Colon (tissue), 2 donors: ENCODE measurements around the gene TBC1D25.
A peak's percentile ranks its signal among the peaks of the same experiment; 100 is the strongest.

Experiments
- FAIRE-seq: peaks from 2 replicates; lab custom pipeline; 2012; peaks lifted over from hg19 to GRCh38; lab: Jason Lieb, UNC
- donor health status: control.
- donor health status: control.

The TBC1D25 gene, protein sequence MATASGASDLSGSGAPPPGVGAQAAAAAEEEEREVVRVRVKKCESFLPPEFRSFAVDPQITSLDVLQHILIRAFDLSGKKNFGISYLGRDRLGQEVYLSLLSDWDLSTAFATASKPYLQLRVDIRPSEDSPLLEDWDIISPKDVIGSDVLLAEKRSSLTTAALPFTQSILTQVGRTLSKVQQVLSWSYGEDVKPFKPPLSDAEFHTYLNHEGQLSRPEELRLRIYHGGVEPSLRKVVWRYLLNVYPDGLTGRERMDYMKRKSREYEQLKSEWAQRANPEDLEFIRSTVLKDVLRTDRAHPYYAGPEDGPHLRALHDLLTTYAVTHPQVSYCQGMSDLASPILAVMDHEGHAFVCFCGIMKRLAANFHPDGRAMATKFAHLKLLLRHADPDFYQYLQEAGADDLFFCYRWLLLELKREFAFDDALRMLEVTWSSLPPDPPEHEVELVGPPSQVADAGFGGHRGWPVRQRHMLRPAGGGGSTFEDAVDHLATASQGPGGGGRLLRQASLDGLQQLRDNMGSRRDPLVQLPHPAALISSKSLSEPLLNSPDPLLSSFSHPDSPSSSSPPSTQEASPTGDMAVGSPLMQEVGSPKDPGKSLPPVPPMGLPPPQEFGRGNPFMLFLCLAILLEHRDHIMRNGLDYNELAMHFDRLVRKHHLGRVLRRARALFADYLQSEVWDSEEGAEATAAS

DNA sequence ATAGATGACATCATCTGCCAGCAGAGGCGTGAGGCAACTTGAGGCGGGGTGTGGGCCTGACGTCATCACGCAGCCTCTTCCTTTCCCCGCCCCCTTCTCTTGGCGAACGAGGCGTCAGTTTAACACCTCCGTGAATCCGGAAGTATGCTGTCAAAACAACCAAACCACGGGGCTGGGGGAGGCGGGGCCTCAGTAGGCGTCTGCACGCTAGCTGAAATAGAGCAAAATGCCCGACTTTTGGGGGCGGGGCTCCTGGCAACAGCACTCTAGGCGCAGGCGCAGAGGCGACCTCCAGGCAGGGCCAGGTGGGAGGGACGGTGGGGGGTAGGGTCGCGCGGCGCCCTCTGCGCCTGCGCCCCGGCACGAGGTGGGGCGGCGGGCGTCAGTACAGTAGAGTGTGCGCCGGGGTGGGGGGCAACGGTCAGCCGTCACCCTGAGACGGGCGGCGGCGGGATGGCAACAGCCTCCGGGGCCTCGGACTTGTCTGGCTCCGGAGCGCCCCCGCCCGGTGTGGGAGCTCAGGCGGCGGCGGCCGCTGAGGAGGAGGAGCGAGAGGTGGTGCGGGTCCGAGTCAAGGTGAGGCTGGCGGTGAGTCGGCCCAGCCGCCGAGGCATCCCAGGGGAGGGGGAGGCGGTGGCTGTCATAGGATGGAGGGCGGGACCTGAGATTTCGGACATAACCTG, at the start of gene TBC1D25:
TSS of gene TBC1D25 (plus strand) at position 370 of the 683 bp plus-strand sequence. CDS start at position 454, 84 bp downstream.
- FAIRE-seq = peak; percentile 33

DNA sequence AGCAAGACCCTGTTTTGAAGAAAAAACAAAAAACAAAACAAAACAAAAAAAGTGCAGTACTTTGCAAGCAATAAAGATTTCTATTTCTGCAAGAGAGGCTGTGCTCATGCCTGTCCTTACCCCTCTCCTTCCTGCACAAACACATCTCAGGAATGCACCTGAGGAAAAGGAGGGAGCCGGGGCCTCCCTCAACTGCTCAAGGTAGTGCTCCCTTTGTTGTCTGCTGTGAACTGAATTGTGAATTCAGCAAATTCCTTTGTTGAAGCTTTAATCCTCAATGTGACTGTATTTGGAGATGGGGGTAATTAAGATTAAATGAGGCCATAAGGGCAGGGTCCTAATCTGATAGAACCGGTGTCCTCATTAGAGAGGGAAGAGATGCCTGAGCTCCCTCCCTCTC, 49.6 kb upstream of the TBC1D25 start:
- no peak for FAIRE-seq

DNA sequence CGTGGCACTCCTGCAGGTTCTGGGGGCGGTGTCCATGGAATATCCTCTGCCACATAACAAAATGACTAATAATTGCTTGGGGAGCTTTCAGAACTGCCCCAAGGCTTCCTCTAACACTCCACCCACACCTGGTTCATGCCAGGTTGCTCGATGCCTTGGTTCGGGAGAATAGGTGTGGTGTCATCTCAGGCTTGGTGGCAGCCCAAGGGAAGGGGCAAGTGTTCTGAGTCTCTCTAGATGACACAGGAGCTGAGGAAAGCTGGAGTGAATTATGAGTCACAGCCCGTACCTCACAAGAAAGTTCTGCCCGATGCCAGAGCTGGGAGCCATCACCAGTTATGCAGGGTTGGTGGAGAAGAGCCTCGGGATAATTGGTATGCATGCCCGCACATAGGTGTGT, 48.9 kb upstream of the TBC1D25 start:
- FAIRE-seq = no peak

DNA sequence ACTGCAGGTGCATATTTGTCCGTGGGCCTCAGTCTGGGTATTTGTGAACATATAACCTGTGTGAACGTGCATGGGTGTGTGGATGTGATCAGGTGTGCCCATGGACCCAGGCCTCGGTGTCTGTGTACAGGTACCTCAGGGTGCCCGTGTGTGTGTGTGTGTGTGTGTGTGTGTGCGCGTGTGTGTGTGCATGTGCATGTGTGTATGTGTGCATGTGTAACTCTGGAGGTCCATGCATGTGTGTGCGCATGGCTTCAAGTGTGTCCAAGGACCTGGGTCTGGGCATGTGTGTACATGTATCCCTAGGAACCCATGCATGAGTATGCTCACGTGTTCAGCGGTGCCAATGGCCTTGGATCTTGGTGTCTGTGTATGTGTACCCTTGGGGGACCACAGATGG, 47.7 kb upstream of the TBC1D25 start:
- no peak for FAIRE-seq

DNA sequence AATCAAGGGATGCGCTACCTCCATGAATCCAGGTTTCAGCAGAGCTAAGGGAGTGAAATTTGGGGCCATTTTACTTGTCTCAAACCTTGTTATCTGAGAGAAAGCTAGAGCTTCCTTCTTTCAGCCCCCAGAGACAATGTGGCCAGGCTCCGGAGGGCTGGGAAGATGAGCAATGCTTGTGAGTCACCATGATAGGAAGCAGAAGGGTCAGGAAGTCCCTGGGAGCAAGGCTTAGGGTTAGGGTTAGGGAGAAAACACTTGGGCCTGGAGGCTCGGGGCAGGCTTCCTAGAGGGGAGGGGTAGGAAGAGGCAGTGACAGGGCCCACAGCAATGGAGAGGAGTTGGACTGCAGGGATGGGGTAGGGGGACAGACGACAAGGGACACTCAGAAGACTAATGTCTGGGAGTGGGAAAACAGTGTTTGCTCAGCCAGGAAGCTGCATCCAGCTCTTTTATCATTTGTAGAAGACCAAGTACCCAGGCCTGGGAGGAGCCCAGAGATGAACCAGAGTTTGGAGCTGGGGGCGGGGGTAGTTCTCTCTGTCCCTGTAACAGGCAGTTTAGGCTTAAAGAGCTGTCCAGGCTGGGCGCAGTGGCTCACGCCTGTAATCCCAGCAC, 47.1 kb upstream of the TBC1D25 start:
- no peak for FAIRE-seq

DNA sequence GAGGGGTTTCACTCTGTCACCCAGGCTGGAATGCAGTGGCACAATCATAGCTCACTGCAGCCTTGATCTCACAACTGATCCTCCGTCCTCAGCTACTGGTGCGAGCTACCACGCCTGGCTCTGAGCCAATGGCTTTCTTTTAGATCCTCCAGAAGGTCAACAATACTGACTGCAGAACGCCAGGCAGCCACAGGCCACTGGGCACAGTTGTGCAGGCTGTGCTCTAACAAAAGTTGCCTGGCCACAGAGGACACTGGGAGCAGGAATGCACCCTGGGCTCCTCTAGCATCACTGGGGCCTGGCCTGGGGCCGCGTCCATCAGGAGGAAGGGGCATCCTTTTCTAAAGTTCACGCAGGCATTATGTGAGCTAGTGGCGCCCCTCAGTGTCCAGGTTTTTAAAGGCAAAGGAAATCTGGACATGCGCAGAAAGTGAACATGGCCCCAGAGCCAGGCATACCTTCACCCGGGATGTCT, 45.6 kb upstream of the TBC1D25 start:
- FAIRE-seq = peak; percentile 18

DNA sequence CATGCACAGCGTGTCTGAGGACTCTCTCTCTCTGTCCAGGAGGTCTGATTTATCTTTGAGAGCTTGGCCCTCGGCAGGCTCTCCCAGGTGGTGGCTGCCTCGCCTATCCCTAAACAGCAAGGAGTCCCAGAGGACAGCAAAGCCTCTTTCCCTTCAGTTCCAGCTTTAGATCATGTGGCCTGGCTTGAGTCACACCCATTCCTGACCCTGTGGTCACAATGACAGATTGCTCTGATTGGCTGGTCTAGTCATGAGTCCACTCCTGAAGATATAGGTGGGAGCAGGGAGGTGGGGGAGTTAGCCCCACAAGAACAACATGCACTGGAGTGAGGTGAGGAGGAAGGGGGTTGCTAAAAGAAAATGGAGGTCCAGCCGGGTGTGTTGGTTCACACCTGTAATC, 42.9 kb upstream of the TBC1D25 start:
- no peak for FAIRE-seq

DNA sequence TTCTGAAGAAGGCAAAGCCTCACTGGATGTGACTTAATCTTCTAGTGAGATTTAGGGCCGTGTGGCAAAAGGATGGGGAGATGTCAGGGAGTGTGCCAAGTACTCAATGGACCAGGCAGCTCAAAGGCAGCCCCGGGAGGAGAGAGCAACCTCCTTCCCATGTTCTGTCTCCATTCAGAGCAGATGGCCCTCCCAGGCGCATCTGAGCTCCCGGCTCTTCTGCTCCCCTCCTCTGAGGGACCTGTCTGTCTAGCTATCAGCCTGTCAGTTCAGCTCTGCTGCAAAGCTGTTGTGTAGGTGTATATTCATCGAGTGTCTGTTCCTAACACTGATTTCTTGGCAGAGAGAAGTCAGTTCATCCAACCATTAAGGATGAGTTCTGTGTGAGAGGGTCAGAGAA, 41.6 kb upstream of the TBC1D25 start:
- FAIRE-seq = no peak

DNA sequence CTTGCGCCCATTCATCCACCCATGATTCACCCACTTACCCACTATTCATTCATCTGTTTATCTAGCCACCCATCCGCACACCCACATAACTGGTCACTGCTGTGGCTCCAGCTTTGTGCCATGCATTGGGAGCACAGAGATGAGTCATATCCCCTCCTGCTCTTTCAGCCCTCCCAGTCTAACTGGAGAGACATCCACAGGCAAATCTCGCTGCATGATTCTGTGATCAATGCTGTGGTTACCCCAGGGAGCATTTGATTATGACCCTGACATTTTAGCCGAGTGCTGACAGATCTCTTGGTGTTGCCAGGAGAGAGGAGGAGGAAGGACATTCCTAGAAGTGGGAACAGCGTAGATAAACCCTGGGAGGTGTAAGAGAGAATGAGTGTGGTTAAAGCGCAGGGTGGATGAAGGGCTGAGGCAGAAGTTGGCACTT, 41.1 kb upstream of the TBC1D25 start:
- FAIRE-seq = no peak

DNA sequence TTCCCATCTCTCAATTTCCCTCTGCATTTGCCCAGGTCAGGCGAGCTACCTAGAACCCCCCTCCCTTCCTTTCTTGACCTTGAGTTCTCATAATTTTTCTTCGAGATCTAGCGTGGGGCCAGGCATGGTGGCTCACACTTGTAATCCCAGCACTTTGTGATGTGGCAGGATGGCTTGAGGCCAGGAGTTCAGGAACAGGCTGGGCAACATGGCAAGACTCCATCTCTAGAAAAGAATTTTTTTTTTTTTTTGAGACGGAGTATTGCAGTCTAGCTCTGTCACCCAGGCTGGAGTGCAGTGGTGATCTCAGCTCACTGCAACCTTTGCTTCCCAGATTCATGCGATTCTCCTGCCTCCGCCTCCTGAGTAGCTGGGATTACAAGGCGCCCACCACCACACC, 35.3 kb upstream of the TBC1D25 start:
- no peak for FAIRE-seq

DNA sequence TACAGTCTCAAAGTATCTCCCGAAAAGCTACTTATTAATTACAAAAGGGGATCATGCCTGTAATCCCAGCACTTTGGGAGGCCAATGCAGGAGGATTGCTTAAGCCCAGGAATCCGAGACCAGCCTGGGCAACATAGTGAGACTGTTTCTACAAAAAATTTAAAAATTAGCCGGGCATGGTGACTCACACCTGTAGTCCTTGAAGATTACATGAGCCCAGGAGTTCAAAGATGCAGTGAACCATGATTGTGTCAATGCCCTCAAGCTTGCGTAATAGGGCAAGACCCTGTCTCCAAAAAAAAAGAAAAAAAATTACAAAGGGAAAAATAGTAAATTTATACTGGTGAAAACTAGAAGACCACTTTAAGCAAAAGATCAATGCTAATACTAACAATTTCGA, 34.0 kb upstream of the TBC1D25 start:
- FAIRE-seq = no peak

DNA sequence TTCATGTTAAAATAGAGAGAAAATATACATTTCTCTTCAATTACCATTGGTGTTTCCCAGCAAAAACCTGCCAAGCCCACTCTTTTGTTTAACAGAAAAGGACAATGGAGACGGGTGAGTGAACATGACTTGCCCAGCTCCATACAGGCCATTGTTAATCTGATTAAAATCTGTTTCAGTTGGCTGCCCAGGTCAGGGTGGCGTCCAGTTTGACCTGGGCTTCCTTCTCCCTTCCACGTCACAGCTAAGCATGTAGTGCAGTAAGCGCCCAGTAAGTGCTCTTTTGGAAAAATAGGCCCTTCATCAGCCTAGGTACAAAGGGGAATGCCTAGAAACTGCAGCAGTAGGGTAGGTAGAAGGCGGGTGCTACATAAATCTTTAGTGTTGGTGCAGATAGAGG, 32.3 kb upstream of the TBC1D25 start:
- FAIRE-seq = no peak

DNA sequence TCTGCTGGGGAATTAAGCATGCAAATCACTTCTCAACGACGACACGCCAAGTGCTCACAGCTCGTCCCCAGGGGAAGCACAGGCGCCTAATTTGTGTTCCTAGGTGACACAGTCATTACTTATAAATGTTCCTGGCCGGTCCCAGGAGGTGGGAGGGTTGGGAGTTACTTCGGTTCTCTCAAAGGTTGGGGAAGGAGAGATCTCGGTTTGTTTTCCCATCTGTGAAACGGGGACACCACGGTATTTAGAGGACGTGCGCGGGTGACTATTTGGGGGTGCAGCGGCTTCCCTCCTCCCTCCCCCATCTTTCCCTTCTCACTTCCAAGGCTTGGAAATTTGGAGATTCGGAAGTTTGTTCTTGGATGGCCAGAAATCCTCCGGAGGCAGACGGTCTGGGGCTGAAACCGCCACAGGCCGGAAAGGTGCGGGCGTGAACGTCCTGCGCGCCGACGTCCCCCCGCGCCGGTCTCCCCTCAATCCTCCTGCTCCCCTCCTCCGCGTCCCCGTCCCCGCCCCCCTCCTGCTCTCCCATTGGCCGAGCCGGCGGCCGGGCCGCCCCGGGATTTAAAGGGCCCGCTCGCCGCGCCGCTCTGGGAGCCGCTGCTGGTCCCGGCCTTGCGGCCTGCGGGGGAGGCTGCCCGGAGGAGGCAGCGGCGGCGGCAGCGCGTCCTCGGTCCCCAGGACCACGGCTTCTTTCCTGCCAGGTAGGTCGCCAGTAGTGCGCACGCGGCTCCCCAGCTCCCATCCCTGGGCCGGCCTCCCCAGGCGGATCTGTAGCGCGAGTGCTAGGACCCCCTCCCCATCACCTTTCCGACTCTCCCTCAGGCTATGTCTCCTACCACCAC, 30.9 kb upstream of the TBC1D25 start, which contains the start of gene PORCN:
TSS of gene PORCN (plus strand) at position 593 of the 845 bp plus-strand sequence. CDS start 829 bp downstream, outside the sequence.
- FAIRE-seq = no peak

DNA sequence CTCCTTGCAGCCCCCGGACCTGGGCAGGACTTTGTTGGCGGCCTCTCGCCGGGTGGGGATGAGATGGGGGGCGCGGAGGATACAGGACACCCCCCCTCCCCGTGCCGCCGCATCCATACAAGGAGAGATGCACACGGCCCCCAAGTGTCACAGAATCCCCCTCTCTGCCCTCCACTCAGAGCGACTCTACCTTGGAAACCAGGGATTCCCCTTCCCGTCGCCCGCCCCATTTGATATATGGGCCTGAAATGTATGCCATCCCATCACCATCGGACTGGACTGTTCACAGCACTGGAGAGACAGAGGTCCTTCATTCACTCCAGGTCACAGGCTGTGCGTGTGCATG, 30.3 kb upstream of the TBC1D25 start:
- no peak for FAIRE-seq

DNA sequence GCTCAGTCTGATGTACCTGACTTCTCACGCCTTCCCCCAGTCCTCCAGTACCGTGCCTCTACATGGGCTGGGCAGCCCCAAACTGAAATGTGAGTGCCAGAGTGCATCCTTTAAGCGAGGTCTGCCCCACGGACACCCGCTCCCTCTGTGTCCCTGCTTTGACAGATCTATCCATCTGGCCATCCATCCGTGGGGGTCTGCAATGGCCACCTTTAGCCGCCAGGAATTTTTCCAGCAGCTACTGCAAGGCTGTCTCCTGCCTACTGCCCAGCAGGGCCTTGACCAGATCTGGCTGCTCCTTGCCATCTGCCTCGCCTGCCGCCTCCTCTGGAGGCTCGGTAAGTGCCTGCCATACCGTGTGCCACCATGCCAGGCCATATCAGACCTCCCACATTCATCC, 29.9 kb upstream of the TBC1D25 start:
- no peak for FAIRE-seq

DNA sequence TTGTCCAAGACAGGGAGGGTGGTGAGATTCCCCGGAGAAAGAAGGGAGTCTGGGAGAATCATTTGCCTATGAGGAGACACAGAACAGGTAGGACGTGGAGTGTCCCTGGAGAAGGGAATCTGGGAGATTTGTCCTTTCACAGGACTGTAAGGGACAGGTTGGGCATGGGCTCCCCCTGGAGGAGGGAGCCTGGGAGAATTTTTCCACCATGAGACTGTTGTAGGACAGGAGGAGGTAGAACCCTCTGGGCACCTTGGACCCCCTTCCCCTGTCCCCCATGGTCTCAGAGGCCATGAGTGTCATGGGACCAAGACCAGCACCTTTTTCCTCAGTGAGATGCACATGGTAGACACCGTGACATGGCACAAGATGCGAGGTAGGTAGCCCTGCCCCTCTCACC, 28.0 kb upstream of the TBC1D25 start:
- no peak for FAIRE-seq

DNA sequence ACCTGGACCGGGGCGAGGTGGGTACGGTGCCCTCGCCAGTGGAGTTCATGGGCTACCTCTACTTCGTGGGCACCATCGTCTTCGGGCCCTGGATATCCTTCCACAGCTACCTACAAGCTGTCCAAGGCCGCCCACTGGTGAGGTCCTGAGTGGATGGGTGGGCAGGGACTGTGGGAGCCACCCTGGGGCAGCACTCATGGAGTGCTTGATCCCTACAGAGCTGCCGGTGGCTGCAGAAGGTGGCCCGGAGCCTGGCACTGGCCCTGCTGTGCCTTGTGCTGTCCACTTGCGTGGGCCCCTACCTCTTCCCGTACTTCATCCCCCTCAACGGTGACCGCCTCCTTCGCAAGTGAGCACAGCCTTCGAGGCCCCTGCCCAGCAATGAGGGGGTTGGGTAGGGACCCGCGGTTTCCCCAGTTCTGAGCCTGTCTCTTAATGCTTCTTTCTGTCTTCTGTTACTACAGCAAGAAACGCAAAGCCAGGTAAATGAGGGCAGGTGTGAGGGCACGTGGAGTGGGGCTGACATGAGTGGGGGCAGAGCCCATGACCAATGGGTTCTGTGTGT, 27.1 kb upstream of the TBC1D25 start:
- FAIRE-seq = no peak

DNA sequence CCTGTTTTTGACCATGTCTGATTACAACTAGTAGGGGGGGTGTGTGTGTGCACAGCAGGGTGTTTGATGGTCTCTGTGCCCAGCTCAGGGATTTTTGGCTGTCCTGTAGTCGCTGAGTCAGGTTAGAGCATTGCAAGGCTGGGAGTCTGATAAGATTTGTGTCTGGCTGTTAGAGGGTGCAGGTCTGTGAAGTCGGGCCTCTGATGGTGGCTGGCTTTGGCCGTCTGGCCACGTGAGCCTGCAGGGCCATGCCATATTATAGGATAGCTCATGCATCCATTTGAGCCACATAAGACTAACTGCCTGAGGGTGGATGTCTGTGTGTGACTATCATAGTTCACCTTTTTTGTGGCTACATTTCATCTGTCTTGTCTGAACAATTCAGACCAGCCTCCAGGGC, 25.8 kb upstream of the TBC1D25 start:
- no peak for FAIRE-seq

DNA sequence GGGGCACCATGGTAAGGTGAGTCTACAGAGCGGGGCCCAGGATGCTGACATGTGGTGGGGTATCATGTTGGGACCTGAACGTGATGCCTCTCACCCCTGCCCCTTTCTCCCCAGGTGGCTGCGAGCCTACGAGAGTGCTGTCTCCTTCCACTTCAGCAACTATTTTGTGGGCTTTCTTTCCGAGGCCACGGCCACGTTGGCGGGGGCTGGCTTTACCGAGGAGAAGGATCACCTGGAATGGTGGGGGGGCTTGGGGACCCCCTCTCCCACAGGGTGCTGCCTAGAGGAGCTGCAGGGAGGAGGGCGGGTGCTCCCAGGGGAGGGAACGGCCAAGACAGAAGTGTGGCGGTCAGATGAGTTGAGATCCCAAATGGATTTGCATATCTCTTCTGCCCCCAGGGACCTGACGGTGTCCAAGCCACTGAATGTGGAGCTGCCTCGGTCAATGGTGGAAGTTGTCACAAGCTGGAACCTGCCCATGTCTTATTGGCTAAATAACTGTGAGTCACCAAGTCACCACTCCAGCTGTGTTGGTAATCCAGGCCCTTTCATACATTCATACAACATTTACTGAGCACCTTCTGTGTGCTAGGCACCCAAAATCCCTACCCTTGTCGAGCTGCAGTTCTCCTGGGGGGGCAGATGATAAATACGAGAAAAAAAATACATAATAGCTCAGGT, 25.2 kb upstream of the TBC1D25 start:
- no peak for FAIRE-seq

DNA sequence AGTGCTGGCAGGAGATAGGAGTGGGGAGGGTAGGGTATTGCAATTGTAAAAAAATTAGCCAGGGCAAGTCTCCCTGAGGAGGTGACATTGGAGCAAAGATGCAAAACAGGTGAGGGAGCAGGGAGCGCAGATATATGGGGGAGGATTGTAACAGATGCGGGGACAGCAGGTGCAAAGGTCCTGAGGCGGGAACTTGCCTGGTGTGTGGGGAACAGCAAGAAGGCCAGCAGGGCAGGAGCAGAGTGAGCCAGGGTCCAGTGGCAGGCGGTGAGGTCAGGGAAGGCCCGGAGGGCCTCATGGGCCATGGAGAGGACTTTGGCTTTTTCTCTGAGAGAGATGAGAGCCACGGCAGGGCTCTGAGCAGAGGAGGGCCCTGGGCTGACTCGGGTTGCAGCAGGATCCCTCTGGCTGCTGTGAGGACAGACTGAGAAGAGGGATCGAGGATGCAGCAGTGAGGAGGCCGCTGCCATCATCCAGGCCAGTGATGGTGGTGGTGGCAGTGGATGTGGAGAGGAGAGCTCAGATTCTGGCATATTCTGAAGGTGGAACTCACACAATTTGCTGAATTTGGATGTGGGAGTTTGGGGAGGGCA, 24.6 kb upstream of the TBC1D25 start:
- FAIRE-seq = no peak
